Hepatic stellate cell (primary cell): ENCODE data around the gene TAPT1.
"Not testable (repeated sequence)": the region's sequence is repeated elsewhere in the genome, so short reads cannot be mapped to it uniquely, and the experiment has no call there.

Experiments used
- DNase-seq: peaks from one replicate; pipeline ENCODE4 v3.0.0; 2011; ENCODE audit warnings: low spot score

The TAPT1 gene

DNA sequence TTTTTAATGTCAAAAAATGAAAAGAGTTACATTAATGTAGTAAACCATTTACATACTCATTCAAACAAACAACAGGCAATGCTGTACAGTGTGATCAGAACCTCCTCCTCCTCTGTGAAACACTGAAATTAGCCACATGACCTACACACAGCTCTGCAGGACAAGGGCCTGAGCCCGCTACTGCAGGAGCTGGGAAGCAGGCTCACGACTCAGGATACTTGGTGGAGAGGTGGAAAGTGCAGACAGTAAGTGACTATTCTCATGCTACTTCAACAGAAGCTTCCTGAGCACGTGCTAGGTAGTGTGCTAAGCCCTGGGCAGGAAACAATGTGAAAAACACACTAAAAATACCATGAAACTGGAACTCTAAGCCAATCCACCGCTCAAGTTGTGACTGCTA is 56.8 kb downstream of the TAPT1 start:
- no peak for DNase-seq

DNA sequence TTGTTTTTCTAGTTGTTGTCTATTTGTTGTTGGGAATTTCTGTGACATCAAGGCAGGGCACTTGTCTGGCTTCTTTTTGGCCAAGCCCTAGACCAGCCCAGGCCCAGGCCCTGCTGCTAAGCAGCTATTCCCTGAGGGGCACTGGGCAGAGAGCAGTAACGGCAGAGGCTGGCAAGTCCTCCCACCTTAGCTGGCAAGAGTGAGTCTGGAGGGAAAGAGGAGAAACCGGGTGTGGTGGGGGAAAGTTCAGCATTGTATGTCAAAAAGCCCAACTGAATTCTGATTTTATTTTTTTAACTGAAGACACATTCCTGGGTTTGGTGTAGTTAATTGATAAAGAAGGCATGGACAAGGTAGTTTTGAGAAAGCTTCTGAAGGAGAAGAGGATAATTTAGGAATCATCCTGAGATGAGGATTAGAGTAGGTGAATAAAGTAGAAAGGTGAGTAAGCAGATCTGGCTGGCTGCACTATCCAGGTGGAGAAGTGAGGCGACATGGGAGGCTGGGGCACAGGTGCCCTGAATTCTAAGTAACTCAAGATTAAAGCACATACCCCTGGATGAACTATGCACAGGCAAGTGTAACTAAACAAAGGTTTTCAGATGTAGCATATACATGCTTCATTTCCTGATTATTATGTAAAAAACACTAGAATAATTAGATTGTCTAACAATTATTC is 57.4 kb downstream of the TAPT1 start:
- no peak for DNase-seq

DNA sequence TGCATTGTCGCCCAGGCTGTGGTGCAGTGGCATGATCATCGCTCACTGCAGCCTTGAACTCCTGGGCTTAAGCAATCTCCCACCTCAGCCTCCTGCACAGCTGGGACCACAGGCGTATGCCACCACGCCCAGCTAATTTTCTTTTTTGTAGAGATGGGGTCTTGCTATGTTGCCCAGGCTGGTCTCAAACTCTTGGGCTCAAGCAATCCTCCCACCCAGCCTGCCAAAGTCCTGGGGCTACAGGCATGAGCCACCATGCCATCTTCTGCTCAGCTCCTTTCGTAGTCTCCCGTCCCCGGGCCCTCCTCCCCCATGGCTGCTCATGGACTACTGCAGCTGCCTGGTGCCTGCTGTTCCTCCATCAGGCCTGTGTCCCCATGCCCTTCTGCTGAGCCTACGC is 58.1 kb downstream of the TAPT1 start:
- no peak for DNase-seq

- no peak for DNase-seq
Observed at GRCh38 chr4:16165931-16166330, 60.3 kb downstream of the TAPT1 start.

- no peak for DNase-seq
Observed at GRCh38 chr4:16162891-16163290, 63.4 kb downstream of the TAPT1 start.

- DNase-seq = no peak
Observed at GRCh38 chr4:16161851-16162408, 64.3 kb downstream of the TAPT1 start.

- DNase-seq = no peak
Observed at GRCh38 chr4:16160457-16160856, 65.8 kb downstream of the TAPT1 start.

DNA sequence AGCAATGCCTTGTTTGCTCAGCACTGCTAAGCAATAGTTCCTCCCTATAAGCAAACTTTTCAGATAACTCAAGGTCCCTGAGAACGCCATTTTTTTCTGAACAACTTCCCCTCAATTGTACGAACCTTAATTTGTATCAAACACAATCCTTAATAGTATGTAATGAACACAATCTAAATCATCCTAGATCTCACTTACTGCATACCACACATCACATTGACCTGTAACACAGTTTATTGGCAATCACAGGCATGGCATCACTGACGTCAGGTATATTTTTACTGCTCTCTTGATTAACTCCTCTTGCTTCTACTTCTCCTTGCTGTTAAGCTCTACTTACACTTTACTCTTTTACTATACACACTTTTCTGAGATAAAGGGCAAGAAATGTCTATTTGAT is 67.0 kb downstream of the TAPT1 start:
- DNase-seq = no peak

DNA sequence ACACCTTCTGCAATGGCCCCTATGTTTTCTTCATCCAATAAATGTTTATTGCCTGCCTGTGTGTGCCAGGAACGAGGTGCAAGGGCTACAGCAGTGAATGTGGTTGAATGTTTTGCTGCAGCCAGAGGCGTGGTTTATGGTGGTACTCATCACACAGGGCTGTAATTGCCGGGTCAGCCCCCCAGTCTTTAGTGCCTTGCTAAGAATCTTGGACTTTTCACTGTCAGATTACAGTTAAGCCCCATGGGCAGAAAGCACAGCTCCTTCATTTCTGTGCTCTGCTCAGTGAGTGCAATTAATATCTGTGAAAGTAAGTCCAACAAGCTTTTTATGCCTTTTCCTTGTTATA is 67.8 kb downstream of the TAPT1 start:
- no peak for DNase-seq

DNA sequence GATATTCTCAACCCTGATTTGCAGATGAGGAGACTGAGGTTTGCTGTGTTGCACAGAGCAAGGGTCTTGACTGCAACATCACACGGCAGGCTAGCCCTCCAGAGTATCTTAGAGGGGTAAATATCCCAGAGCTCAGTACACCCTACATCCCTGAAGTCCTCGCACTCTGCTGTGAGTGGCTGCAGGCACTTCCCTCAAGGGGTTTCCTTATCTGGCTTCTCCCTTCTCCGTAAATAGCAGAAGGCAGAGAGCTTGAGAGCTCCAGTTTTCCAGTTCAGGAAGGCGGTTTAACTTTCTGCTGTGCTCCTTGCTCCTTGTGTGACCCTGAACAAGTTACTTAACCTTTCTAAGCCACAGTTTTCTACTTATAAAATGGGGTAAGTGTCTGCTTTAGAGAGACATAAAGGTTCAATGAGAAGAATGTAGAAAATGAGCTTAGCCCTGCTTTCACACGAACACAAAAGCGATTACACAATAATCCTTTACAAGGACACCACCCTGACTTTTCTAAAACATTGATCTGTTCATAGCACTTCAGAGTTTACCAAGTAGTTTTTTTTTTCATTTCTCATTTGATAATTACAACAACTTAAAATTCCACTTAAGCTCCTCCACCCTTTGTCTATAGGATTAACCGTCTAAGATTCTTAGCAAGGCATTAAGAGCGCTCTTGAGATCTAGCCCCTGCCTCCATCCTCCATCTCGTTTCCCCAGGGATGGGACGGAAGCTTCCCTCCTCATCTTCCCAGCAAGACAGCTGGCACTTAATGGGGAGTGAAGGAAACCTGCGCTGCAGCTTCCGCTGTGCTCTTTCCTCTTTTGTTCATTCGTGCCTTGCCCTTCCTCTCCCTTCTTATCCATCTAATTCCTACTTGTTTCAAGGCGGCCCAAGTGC is 68.4 kb downstream of the TAPT1 start:
- no peak for DNase-seq

DNA sequence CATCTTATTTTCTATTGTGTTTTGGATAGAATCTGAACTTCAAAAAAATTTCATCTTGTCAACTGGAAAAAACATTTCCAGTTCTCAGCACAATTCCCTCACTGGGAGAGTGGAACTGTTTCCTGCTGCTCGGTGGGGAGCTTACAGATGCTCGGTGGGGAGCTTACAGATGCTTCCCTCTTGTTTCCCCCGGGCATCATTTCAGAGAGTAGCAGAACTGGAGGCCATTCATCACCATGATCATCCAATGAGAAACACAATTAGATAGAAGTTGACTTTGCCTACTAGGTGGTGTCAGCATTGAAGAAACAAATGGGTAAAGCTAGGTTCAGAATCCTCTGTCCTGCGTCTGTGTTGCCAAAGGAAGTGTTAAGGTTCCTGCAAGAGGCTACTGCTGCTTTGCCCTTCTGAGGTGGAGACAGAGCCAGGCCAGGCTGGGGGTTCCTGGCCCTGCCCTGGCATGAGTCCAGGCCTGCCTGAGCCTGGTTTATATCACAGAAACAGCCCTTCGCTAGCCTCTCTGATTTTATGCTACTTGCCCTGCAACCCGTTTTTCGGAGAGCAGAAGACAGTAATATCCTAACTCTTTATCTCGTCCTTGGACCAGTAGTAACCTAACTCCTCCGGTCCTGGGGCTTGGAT is 70.6 kb downstream of the TAPT1 start:
- DNase-seq = no peak

GRCh38 chr4:16154451-16154850 is 71.8 kb downstream of the TAPT1 start:
- DNase-seq = no peak

DNA sequence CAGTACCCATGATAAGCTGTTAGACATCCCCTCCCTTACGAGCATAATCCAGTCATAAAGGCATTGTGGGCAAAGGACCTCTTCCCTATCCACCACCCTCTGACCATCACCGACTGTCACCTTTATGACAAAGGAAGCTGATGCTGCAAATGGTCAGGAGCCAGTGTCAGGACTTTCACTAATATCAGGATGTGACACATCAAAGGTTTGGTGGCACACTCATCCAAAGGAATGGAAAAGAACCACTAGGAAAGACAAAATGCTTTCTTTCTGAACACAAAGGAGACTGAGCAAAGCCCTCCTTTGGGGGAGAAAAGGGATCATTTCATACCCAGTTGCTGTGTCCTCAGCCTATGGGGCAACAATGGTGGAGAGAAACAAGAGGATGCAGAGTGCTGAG is 75.6 kb downstream of the TAPT1 start:
- DNase-seq = no peak

- DNase-seq = not testable (repeated sequence)
Observed at GRCh38 chr4:16144913-16145312, 81.4 kb downstream of the TAPT1 start.

DNA sequence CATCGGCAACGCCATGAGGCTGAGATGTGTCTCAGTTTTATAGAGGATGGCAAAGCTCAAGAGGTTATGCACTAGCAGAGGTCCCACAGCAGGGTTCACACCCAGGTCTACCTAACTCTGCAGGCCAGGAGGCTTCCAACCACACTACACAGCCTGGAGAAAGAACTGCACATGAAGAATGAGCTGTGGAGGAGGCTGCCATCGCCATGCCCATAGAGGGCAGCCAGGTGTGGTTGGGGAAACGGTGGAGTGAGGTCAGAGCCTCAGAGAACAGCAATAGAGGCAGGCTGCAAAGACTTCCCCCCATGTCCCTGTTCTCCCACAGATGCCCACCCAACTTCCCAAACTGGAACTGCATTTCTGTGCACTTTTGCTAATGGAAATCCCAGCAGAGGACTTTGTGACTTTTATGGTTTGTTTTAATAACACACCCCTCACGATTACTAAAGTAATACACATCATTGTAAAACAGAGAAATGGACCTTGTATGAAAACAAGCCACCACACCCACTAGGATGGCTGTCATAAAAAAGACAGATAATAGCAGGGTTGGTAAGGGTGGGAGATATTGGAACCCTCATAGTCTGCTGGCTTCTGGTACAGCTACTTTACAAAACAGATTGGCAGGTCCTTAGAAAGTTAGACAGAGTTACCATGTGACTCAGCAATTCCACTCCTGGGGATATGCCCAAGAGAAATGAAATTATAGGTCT is 83.5 kb downstream of the TAPT1 start:
- no peak for DNase-seq

- peak; percentile 11 for DNase-seq
Observed at GRCh38 chr4:16140879-16141249, 85.4 kb downstream of the TAPT1 start.

DNA sequence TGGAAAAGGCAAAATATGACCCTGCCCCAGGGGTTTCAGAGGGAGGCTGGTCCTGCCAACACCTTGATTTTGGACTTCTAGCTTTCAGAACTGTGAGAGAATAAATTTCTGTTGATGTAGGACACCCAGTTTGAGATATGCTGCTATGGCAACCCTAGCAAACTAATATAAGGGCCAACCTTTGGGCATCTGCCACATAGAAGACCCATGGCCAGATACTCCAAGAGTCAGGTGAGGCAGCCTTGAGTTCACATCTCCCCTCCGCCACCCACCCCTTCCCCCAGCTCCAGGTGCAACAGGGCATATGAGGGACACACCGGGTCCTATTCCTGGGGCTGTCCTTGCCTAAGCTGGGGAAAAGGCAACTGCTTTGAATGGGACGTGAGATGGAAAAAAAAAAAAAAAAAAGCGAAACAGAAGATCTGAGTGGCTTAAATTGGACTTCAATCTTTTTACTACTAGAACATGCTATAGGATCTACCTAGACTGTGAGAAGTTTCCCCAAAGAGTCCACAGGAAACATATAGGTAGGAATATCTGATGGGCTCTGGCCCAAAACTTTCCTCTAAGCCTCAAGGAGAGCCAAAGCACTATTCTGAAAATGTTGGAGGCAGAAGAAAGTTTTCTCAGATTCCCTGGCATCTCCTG is 85.9 kb downstream of the TAPT1 start:
- no peak for DNase-seq

GRCh38 chr4:16139066-16139945 is 87.0 kb downstream of the TAPT1 start:
- DNase-seq = no peak

GRCh38 chr4:16136827-16137226 is 89.4 kb downstream of the TAPT1 start:
- no peak for DNase-seq

- no peak for DNase-seq
Observed at GRCh38 chr4:16136311-16136710, 90.0 kb downstream of the TAPT1 start.

DNA sequence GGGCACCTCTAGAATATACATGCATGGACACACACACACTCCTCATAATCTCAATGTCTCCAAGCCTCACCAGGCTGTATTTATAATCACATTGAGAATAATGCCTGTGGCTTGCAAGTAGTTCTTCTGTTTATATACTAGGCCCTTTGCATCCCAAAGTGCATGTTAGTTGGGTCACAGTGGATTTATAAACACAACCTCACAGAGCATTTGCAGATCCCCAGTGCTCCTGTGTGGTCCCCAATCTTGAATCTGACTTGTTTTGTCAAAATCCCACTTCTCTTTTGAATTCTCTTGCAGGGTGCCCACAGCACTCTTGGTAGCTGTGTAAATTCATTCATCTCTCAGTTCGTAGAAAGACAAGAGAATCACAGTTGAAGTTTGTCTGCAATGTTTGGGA is 92.9 kb downstream of the TAPT1 start:
- DNase-seq = no peak
